ENCODE measurements around the gene C21orf58. TPM values are rescaled to one million over a fixed set of nuclear protein-coding genes. Genes with fewer than 3 reads are reported as not detected.

The C21orf58 gene
- total RNA-seq, 6 experiments from 2014 or later = 1.00 to 2.4 (median 1.4) TPM

DNA sequence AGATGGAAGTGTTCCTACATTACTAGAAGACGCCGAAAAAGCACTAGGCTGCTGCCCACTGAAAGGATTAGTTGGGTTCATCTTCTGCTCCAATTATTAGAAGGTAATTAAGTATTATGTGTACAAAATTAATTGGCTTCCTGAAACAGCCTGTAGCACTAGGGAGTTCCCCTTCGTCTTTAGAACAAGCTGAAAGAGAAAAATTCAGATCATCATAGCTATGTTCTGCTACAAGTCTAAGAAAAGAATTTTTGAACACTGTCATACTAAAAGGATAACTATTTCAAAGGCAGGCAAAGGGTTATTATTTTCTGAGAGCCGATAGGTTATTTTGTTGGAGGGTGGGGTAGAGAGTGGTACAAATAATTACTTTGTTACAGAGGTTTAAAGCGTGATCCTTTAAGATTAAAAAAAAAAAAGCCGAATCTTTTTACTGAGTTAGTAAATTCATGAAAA is 38.4 kb downstream of the C21orf58 start, which contains the start of gene MCM3AP:
MCM3AP (minus strand) TSS at position 406 of the 456 bp plus-strand sequence; CDS start at position 81, 325 bp downstream.
- ATAC-seq (no peak), DNase-seq (no peak)
- peaks cover 0 to 26% (median 8%) of the 10 kb centered on the region in 4 donors for H3K36me3 ChIP-seq
- 32% methylated on average over 6 of the region's 6 CpGs for WGBS (ENCODE audit: insufficient coverage, low coverage, low lambda C conversion rate, missing lambda C conversion rate)
- no peaks in the 10 kb centered on the region for H3K27me3 ChIP-seq
- TF ChIP-seq POLR2A (IDR thresholded peaks at IDR 0.05) = no peak
- TF ChIP-seq, protein P1, sequence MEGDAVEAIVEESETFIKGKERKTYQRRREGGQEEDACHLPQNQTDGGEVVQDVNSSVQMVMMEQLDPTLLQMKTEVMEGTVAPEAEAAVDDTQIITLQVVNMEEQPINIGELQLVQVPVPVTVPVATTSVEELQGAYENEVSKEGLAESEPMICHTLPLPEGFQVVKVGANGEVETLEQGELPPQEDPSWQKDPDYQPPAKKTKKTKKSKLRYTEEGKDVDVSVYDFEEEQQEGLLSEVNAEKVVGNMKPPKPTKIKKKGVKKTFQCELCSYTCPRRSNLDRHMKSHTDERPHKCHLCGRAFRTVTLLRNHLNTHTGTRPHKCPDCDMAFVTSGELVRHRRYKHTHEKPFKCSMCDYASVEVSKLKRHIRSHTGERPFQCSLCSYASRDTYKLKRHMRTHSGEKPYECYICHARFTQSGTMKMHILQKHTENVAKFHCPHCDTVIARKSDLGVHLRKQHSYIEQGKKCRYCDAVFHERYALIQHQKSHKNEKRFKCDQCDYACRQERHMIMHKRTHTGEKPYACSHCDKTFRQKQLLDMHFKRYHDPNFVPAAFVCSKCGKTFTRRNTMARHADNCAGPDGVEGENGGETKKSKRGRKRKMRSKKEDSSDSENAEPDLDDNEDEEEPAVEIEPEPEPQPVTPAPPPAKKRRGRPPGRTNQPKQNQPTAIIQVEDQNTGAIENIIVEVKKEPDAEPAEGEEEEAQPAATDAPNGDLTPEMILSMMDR (IDR thresholded peaks at IDR 0.05) = no peak
- intact Hi-C loops (cut with DNase I) = no loop called here
- peak within 1 kb of the TSS; percentile 82 to 90 (median 84) for H3K4me3 ChIP-seq
- no peaks in the 10 kb centered on the region for H3K9me3 ChIP-seq
- peaks cover 1 to 34% (median 15%) of the 10 kb centered on the region in 4 donors for H3K4me1 ChIP-seq
- H3K27ac ChIP-seq = peak within 1 kb of the TSS; percentile 75 to 94 (median 82)

DNA sequence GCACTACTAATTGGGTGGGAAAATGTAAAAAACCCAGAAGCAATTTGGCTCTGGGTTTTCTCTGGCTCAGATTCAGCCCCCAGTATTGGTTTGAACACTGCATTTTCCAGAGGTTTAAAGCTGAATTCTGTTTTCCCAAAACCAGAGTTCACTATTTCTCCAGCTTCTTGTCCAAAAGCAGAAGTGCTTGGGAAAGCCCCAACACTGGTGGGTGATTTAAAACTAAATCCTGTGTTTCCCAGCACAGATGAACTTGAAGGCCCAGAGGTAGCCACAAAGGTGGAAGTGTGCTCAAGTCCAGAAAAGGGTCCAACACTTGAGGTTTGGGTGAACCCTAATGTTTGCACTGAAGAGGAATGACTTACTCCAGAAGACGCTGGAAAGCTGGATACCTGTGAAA is 38.9 kb downstream of the C21orf58 start:
- Histone ChIP-seq H3K27me3 (no peaks in the 10 kb centered on the region), H3K4me1 (peaks cover 1 to 34% (median 15%) of the 10 kb centered on the region in 4 donors), H3K9me3 (no peaks in the 10 kb centered on the region), H3K36me3 (peaks cover 0 to 31% (median 12%) of the 10 kb centered on the region in 4 donors), H3K27ac (no peak overlapping the region), H3K4me3 (no peak overlapping the region)
- DNase-seq = no peak
- TF ChIP-seq, protein P1 (IDR thresholded peaks at IDR 0.05) = no peak
- no peak for ATAC-seq
- 100% methylated on average over 1 of the region's 1 CpG for WGBS (ENCODE audit: insufficient coverage, low coverage, low lambda C conversion rate, missing lambda C conversion rate)
- intact Hi-C loops (cut with DNase I) = no loop called here

DNA sequence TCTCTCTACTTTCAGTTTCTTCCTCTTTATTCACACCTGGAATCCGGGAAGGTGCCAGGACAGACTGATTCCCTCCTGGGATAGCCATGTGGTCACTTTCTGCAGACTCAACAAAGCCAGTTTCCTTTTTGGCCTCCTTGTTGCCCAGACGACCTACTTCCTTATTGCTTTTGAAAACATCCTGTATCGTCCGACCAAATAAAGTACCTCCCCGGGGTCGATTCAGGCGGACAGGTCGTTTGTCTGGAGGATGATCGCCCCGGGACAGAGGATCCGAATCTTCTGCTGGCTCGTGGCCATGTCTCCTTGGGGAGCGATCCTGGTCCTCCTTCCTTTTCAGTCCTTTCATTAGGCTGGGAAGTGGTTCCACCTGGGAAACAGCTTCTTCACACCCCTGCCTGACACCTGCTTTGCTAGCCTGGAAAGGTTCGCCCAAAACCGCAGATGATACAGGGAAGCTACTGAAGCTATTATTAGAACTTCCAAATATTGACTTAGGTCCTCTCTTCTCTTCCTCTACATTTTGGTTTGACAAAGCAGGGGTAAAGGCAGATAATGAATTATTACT is 39.5 kb downstream of the C21orf58 start:
- Histone ChIP-seq H3K36me3 (peaks cover 0 to 36% (median 16%) of the 10 kb centered on the region in 4 donors), H3K4me1 (peaks cover 1 to 34% (median 15%) of the 10 kb centered on the region in 4 donors), H3K9me3 (no peaks in the 10 kb centered on the region), H3K27me3 (no peaks in the 10 kb centered on the region), H3K4me3 (no peak overlapping the region), H3K27ac (no peak overlapping the region)
- TF ChIP-seq, protein P1 (IDR thresholded peaks at IDR 0.05) = no peak
- TF ChIP-seq POLR2A (IDR thresholded peaks at IDR 0.05) = no peak
- DNase-seq (no peak), ATAC-seq (no peak)
- intact Hi-C loops (cut with DNase I) = no loop called here
- WGBS (ENCODE audit: insufficient coverage, low coverage, low lambda C conversion rate, missing lambda C conversion rate) = 56% methylated on average over 15 of the region's 15 CpGs

DNA sequence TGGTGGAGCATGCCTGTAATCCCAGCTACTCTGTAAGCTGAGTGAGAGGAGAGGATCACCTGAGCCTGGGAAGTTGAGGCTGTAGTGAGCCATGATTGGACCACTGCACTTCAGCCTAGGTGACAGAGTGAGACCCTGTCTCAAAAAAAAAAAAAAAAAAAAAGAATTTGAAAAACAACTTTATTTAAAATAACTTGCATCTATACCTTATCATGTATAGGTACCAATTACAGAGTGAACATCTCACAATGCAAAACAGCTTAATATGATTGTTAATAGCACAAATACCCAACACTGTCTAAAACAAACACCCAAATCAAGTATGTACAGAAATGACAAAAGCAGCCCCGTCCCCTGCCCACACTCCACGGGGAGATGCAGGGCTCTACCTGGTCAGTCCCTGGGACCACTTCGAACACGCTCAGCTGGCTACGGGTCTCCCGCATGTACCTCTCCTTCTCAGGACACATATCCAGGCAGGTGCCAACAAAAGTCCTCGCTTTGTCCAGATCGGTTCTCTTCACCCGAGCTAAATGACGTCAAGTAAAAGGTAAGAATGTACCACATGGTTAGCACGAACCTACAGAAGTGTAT is 48.8 kb downstream of the C21orf58 start:
- DNase-seq (no peak), ATAC-seq (no peak)
- Histone ChIP-seq H3K9me3 (no peaks in the 10 kb centered on the region), H3K27me3 (no peaks in the 10 kb centered on the region), H3K4me1 (no peaks in the 10 kb centered on the region), H3K36me3 (peaks cover 13 to 96% (median 62%) of the 10 kb centered on the region in 4 donors), H3K4me3 (no peak overlapping the region), H3K27ac (no peak overlapping the region)
- no peak for TF ChIP-seq POLR2A (IDR thresholded peaks at IDR 0.05)
- TF ChIP-seq, protein P1 (IDR thresholded peaks at IDR 0.05) = no peak
- WGBS (ENCODE audit: insufficient coverage, low coverage, low lambda C conversion rate, missing lambda C conversion rate) = 89% methylated on average over 11 of the region's 11 CpGs
- intact Hi-C loops (cut with DNase I) = no loop called here
